Psoas muscle (tissue), 8 donors: ENCODE measurements around the gene PMIS2. TPM values are rescaled to one million over a fixed set of nuclear protein-coding genes. Genes with fewer than 3 reads are reported as not detected.

Experiments used
- ATAC-seq, 4 donors: fragments of 200-7000 bp; cut with Tn5 transposase; one replicate each; pipeline ENCODE4 v1.9.1; 2020; ENCODE audit warnings: moderate library complexity in 3 of 4, mild to moderate bottlenecking in 2 of 4
- DNase-seq, 2 donors: peaks; one replicate each; pipeline ENCODE4 v3.0.0-alpha.2; 2020
- H3K27ac ChIP-seq: fragments of 200-600 bp; one replicate; pipeline ENCODE4 v1.8.0; 2022
- H3K27me3 ChIP-seq, 3 donors: fragments of 200-600 bp in 1 of 3; one replicate each; pipeline versions ENCODE4 v1.6.1 to v1.8.0; 2013 to 2022; ENCODE audit warnings: low read length in 2 of 3, mild to moderate bottlenecking in 2 of 3, moderate library complexity in 1 of 3; ENCODE audit not compliant: insufficient read depth in 3 of 3
- H3K36me3 ChIP-seq, 2 donors: fragments of 200-600 bp in 1 of 2; one replicate each; pipeline versions ENCODE4 v1.6.1 to v1.8.0; 2013 to 2022; ENCODE audit warnings: low read depth in 1 of 2, mild to moderate bottlenecking in 1 of 2, moderate library complexity in 1 of 2; ENCODE audit not compliant: insufficient read depth in 1 of 2
- H3K4me1 ChIP-seq: fragments of 200-600 bp; one replicate; pipeline ENCODE4 v1.8.0; 2022
- H3K4me3 ChIP-seq: fragments of 200-600 bp; one replicate; pipeline ENCODE4 v1.8.0; 2022; ENCODE audit warnings: mild to moderate bottlenecking
- H3K9me3 ChIP-seq: fragments of 200-600 bp; one replicate; pipeline ENCODE4 v1.8.0; 2022
- CTCF ChIP-seq: fragments of 200-600 bp; IDR thresholded peaks from one replicate; pipeline ENCODE4 v1.8.0; 2022; ENCODE audit warnings: antibody characterized with exemption
- WGBS, 3 donors: extraction: QIAGEN DNeasy Blood & Tissue Kit; methylation state at CpG; one replicate each; pipeline versions ENCODE4 v1.1.6 to v1.1.7; 2013; 5-methylcytosine and 5-hydroxymethylcytosine counted together
- intact Hi-C, 2 donors: fragments of 100-400 bp; cut with DNase I; formaldehyde crosslinking; loops; one replicate each; pipeline versions ENCODE4 v1.11.0 to v1.14.2; 2022
- polyA plus RNA-seq, 3 donors: library from polyadenylated mRNA; stranded (reverse); fragments of 200-250 nt; gene quantifications; one replicate each; pipeline ENCODE4 v1.2.3, GENCODE V29; 2013
- total RNA-seq, 4 donors: library from RNA; stranded (reverse); fragmentation: NEBNext Ultra II Directional in 2 of 4; extraction: Animal tissue kit (Norgen Biotek cat#: 25700) in 2 of 4; gene quantifications; one replicate each; pipeline versions ENCODE4 v1.2.1 to v1.2.4, GENCODE V29; 2021 to 2023
- donor health status: healthy with polysubstance abuse.
- donor health status: DM: no; HTN: no; CAD: no; lungs with moderate emphysema.
- donor health status: Bipolar disorder and iron deficiency.
- donor health status: healthy.
- donor health status: DM: yes; HTN: yes; CAD: no.
- donor health status: DM: no; HTN: no; CAD: no.
- donor health status: DM: no; HTN: no; CAD: no.
- donor health status: DM: yes; HTN: yes; CAD: no.

PMIS2 gene
- total and polyA plus RNA-seq, 7 donors, result not detected

GRCh38 chr19:35633727-35634440 is 47.9 kb downstream of the PMIS2 start:
- intact Hi-C loops, result no loop called here
- no peak overlapping the region for H3K4me3 ChIP-seq
- no peaks in the 10 kb centered on the region for H3K9me3 ChIP-seq
- ATAC-seq, result no peak
- peaks cover 10% of the 10 kb centered on the region for H3K4me1 ChIP-seq
- H3K27ac ChIP-seq, result no peak overlapping the region
- H3K27me3 ChIP-seq, result no peaks in the 10 kb centered on the region
- H3K36me3 ChIP-seq, result peaks cover 4 to 89% of the 10 kb centered on the region in 2 donors
- DNase-seq, result no peak
- WGBS, 3 donors, result 88 to 92% (median 88%) methylated on average over 27 to 29 of the region's 29 CpGs
- no peak for TF ChIP-seq CTCF

- no peak for DNase-seq
- H3K9me3 ChIP-seq, result no peaks in the 10 kb centered on the region
- no peak for ATAC-seq
- intact Hi-C loops, result no loop called here
- H3K4me3 ChIP-seq, result no peak overlapping the region
- H3K4me1 ChIP-seq, result no peaks in the 10 kb centered on the region
- no peaks in the 10 kb centered on the region for H3K27me3 ChIP-seq
- H3K27ac ChIP-seq, result no peak overlapping the region
- TF ChIP-seq CTCF, result no peak
- 67 to 96% (median 94%) methylated on average over 3 of the region's 3 CpGs for WGBS, 3 donors
- peaks cover 0 to 69% of the 10 kb centered on the region in 2 donors for H3K36me3 ChIP-seq
Observed at GRCh38 chr19:35636651-35637050, 50.7 kb downstream of the PMIS2 start.

Other genes starting within 250 kb of the PMIS2 start
- not detected for gene FFAR1, start 238.3 kb upstream of the PMIS2 start, total RNA-seq
- not detected for gene FFAR1, start 238.3 kb upstream of the PMIS2 start, polyA plus RNA-seq
- under 1 TPM in 2 of 4 donors, not detected in 2; 0.17 to 0.22 TPM for gene FFAR3, start 227.7 kb upstream of the PMIS2 start, total RNA-seq
- under 1 TPM in 1 of 3 donors, not detected in 2; 0.04 TPM for gene FFAR3, start 227.7 kb upstream of the PMIS2 start, polyA plus RNA-seq
- not detected for gene GPR42, start 215.1 kb upstream of the PMIS2 start, total RNA-seq
- not detected for gene GPR42, start 215.1 kb upstream of the PMIS2 start, polyA plus RNA-seq
- gene FFAR2, start 137.9 kb upstream of the PMIS2 start, total RNA-seq, result under 1 TPM in 3 of 4 donors, not detected in 1; 0.13 to 0.47 (median 0.41) TPM
- gene FFAR2, start 137.9 kb upstream of the PMIS2 start, polyA plus RNA-seq, result under 1 TPM; 0.07 to 0.16 (median 0.08) TPM
- not detected for gene KRTDAP, start 95.7 kb upstream of the PMIS2 start, total RNA-seq
- not detected for gene KRTDAP, start 95.7 kb upstream of the PMIS2 start, polyA plus RNA-seq
- under 1 TPM in 3 of 4 donors, not detected in 1; 0.44 to 0.63 (median 0.45) TPM for gene DMKN, start 72.5 kb upstream of the PMIS2 start, total RNA-seq
- under 1 TPM; 0.21 to 0.77 (median 0.73) TPM for gene DMKN, start 72.5 kb upstream of the PMIS2 start, polyA plus RNA-seq
- not detected for gene SBSN, start 57.9 kb upstream of the PMIS2 start, total RNA-seq
- gene SBSN, start 57.9 kb upstream of the PMIS2 start, polyA plus RNA-seq, result under 1 TPM in 1 of 3 donors, not detected in 2; 0.09 TPM
- gene GAPDHS, start 52.7 kb upstream of the PMIS2 start, total RNA-seq, result not detected
- not detected for gene GAPDHS, start 52.7 kb upstream of the PMIS2 start, polyA plus RNA-seq
- 100 to 1,000 TPM in 1 of 4 donors, 10 to 100 TPM in 3; 77.1 to 103 (median 85.5) TPM for gene TMEM147, start 40.5 kb upstream of the PMIS2 start, total RNA-seq
- gene TMEM147, start 40.5 kb upstream of the PMIS2 start, polyA plus RNA-seq, result 100 to 1,000 TPM; 143 to 245 (median 202) TPM
- not detected for gene ATP4A, start 22.5 kb upstream of the PMIS2 start, total RNA-seq
- gene ATP4A, start 22.5 kb upstream of the PMIS2 start, polyA plus RNA-seq, result not detected
- 1 to 10 TPM; 2.5 to 6.1 (median 4.8) TPM for gene HAUS5, start 26.6 kb downstream of the PMIS2 start, total RNA-seq
- 1 to 10 TPM; 3.3 to 3.9 (median 3.6) TPM for gene HAUS5, start 26.6 kb downstream of the PMIS2 start, polyA plus RNA-seq
- 10 to 100 TPM; 50.1 to 68.1 (median 59.1) TPM for gene RBM42, start 42.9 kb downstream of the PMIS2 start, total RNA-seq
- 10 to 100 TPM; 53.2 to 69.1 (median 61.1) TPM for gene RBM42, start 42.9 kb downstream of the PMIS2 start, polyA plus RNA-seq
- gene ETV2, start 55.6 kb downstream of the PMIS2 start, total RNA-seq, result not detected
- under 1 TPM; 0.19 to 0.23 (median 0.20) TPM for gene ETV2, start 55.6 kb downstream of the PMIS2 start, polyA plus RNA-seq
- gene COX6B1, start 62.1 kb downstream of the PMIS2 start, total RNA-seq, result 100 to 1,000 TPM; 631 to 878 (median 757) TPM
- 1,000 to 10,000 TPM in 2 of 3 donors, 100 to 1,000 TPM in 1; 912 to 1,724 (median 1,459) TPM for gene COX6B1, start 62.1 kb downstream of the PMIS2 start, polyA plus RNA-seq
- not detected for gene UPK1A, start 80.3 kb downstream of the PMIS2 start, total RNA-seq
- under 1 TPM; 0.17 to 0.31 (median 0.24) TPM for gene UPK1A, start 80.3 kb downstream of the PMIS2 start, polyA plus RNA-seq
- gene ZBTB32, start 118.4 kb downstream of the PMIS2 start, total RNA-seq, result not detected
- under 1 TPM in 2 of 3 donors, not detected in 1; 0.08 to 0.10 TPM for gene ZBTB32, start 118.4 kb downstream of the PMIS2 start, polyA plus RNA-seq
- 10 to 100 TPM; 18.0 to 29.0 (median 23.4) TPM for gene KMT2B, start 131.8 kb downstream of the PMIS2 start, total RNA-seq
- 10 to 100 TPM; 13.4 to 20.0 (median 19.2) TPM for gene KMT2B, start 131.8 kb downstream of the PMIS2 start, polyA plus RNA-seq
- gene IGFLR1, start 156.3 kb downstream of the PMIS2 start, total RNA-seq, result 10 to 100 TPM in 1 of 4 donors, 1 to 10 TPM in 3; 2.0 to 12.4 (median 2.4) TPM
- gene IGFLR1, start 156.3 kb downstream of the PMIS2 start, polyA plus RNA-seq, result 10 to 100 TPM in 1 of 3 donors, 1 to 10 TPM in 2; 5.8 to 11.9 (median 9.9) TPM
- 10 to 100 TPM; 13.3 to 28.7 (median 19.6) TPM for gene U2AF1L4, start 159.2 kb downstream of the PMIS2 start, total RNA-seq
- 10 to 100 TPM; 12.3 to 26.6 (median 13.6) TPM for gene U2AF1L4, start 159.2 kb downstream of the PMIS2 start, polyA plus RNA-seq
- 10 to 100 TPM; 34.7 to 41.0 (median 36.7) TPM for gene PSENEN, start 159.5 kb downstream of the PMIS2 start, total RNA-seq
- gene PSENEN, start 159.5 kb downstream of the PMIS2 start, polyA plus RNA-seq, result 100 to 1,000 TPM in 1 of 3 donors, 10 to 100 TPM in 2; 61.6 to 116 (median 67.7) TPM
- gene LIN37, start 162.4 kb downstream of the PMIS2 start, total RNA-seq, result 10 to 100 TPM in 1 of 4 donors, 1 to 10 TPM in 3; 3.1 to 14.5 (median 7.9) TPM
- gene LIN37, start 162.4 kb downstream of the PMIS2 start, polyA plus RNA-seq, result 10 to 100 TPM; 17.8 to 26.8 (median 23.1) TPM
- gene HSPB6, start 170.9 kb downstream of the PMIS2 start, total RNA-seq, result 1,000 to 10,000 TPM in 1 of 4 donors, 100 to 1,000 TPM in 3; 656 to 1,308 (median 674) TPM
- 100 to 1,000 TPM; 303 to 719 (median 476) TPM for gene HSPB6, start 170.9 kb downstream of the PMIS2 start, polyA plus RNA-seq
- 10 to 100 TPM in 1 of 4 donors, 1 to 10 TPM in 3; 4.2 to 16.2 (median 9.0) TPM for gene PROSER3, start 172.0 kb downstream of the PMIS2 start, total RNA-seq
- 10 to 100 TPM in 1 of 3 donors, 1 to 10 TPM in 2; 4.6 to 14.2 (median 5.3) TPM for gene PROSER3, start 172.0 kb downstream of the PMIS2 start, polyA plus RNA-seq
- gene ARHGAP33, start 189.4 kb downstream of the PMIS2 start, total RNA-seq, result 1 to 10 TPM in 3 of 4 donors, under 1 TPM in 1; 0.68 to 4.0 (median 2.2) TPM
- 1 to 10 TPM in 2 of 3 donors, under 1 TPM in 1; 0.96 to 1.4 (median 1.3) TPM for gene ARHGAP33, start 189.4 kb downstream of the PMIS2 start, polyA plus RNA-seq
- gene PRODH2, start 226.7 kb downstream of the PMIS2 start, total RNA-seq, result not detected
- gene PRODH2, start 226.7 kb downstream of the PMIS2 start, polyA plus RNA-seq, result not detected